COLO668 (cell line): ENCODE results near the gene PHC2.

Source experiments
- DNase-seq: peaks from one replicate; lab custom pipeline; 2025; ENCODE audit not compliant: unreplicated experiment; lab: John Stamatoyannopoulos, UW

Gene PHC2

DNA sequence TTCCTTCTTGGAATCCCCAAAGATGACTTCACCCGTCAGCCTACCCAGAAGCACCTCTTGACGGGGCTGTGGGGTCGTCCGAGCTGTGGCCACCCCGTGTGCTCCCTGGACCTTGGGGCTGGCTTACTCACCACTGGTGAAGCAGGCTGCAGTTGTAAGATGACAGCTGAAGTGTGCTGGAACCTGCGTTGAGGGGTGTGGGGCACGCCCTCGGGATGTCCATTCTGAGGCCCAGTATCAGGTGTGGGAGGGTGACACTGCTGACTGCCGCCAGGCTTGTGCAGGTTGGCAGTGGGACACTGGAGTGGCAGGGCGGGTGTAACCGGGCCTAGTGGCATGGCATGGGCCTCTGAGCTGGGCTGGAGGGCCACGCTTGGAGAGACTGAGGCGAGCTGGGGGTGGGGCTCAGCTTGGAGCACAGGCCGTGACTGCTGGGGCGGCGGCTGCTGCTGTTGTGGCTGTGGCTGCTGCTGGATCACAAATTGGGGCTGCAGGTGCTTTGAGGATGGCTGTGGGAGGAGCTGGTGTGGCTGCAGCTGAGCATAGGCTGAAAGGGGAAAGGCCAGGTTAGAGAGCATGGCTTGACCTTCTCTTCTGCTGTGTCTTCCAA, 76.1 kb downstream of the PHC2 start:
- no peak for DNase-seq

DNA sequence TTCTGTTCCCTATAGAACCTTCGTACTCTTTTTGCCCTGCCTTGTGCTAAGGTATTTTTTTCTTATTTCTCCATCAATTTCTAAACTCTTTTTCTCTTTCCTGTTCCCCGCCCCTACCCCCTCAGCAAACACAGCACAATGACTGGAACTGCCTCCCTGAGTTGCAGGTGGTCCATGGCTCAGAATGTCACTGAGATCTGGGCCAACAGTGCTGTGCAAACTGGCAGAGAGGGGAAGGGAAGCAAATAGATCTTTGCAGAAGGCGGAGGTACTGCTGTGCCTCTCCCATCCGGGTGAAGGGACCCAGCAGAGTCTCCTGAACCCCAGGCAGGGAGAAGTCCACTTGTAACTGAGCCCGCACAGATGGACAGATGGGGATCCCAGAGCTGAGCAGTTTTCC, 77.4 kb downstream of the PHC2 start:
- DNase-seq: no peak

GRCh38 chr1:33351281-33351660, 79.6 kb downstream of the PHC2 start:
- no peak for DNase-seq

DNA sequence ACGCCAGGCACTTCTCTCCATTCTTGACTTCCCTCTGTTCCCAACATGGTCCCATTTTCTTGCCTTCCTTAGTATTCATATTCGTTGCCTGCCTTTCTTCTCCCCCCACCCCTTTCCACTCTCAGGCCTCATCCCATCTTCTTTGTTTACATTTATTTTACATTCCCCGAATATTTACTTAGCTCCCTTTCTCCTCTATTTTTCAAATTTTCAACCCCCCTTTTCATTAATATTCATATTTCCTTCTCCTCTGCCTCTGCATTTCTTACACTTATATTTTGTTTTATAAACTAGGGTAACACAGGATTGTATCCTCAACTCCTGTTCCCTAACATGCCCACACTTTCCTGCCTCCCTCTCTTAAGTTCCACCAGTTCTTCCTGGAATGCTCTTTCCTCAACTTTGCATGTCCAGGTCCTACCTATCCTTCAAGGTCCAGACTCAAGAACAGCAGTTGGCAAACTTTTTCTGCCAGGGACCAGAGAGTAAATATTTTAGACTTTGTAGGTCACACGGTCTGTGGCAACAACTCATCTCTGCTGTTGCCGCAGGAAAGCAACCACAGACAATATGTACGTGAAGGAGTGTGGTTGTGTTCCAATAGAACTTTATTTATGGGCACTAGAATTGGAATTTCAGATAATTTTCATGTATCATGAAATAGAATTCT, 80.1 kb downstream of the PHC2 start:
- no peak for DNase-seq

DNA sequence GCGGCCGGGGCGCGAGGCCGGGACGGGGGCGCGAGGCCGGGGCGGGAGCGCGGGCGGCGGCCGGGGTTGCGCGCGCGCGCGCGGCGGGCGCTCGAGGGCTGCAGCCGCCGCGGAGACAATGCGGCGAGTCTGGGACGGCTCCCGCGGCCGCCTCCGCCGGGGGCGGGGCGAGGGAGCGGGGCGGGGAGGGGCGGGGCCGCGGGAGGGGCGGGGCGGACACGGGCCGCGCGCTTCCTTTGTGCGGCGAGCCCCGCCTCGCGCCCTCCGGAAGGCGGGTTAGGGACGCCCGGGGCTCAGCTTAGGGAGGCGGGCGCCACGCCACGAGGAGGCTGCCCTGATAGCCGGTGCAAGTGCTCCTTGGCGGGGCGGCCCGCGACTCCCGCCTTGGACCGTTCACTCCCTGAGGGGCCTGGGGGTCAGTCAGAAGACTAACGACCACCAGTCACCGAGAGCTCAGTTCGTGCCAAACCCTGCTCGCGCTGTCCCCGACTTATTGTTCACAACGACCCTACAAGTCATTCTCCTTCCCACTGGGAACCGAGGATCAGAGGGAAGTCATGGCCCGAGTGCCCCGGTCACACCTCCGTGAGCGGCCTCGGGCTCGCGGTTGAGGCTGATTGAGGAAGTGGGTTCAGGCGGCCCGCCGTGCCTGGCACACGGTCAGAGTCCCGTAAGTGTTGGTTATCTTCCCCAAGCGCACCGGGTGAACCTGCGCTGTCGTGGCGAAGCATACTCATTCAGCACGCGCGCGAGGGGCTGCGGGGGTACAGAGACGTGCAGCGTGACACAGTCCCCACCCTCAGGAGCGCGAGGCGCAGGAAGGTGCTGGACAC, 80.9 kb downstream of the PHC2 start:
- peak; percentile 99 for DNase-seq

GRCh38 chr1:33349081-33349759, 81.7 kb downstream of the PHC2 start:
- peak; percentile 83 for DNase-seq

GRCh38 chr1:33348676-33349080, 82.2 kb downstream of the PHC2 start:
- peak; percentile 40 for DNase-seq

- DNase-seq: no peak
Measured at GRCh38 chr1:33348194-33348593, 82.7 kb downstream of the PHC2 start.

DNA sequence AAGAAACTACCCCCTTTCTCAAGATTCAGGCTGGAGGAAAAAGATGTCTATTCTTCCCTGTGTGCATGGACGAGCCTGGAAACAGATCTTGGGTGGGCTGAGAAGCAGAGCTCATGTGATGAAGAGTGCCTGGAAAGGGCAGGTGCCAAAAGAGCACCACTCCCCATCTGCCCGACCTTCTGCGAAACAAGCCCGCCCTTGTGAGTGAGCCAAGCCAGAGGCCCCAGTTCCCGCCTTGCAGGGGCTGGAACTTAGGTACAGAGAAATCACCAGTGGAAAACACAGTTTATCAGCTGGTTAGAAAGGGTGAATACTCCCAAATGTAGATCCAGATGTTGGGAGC, 83.3 kb downstream of the PHC2 start:
- DNase-seq: peak; percentile 81

DNA sequence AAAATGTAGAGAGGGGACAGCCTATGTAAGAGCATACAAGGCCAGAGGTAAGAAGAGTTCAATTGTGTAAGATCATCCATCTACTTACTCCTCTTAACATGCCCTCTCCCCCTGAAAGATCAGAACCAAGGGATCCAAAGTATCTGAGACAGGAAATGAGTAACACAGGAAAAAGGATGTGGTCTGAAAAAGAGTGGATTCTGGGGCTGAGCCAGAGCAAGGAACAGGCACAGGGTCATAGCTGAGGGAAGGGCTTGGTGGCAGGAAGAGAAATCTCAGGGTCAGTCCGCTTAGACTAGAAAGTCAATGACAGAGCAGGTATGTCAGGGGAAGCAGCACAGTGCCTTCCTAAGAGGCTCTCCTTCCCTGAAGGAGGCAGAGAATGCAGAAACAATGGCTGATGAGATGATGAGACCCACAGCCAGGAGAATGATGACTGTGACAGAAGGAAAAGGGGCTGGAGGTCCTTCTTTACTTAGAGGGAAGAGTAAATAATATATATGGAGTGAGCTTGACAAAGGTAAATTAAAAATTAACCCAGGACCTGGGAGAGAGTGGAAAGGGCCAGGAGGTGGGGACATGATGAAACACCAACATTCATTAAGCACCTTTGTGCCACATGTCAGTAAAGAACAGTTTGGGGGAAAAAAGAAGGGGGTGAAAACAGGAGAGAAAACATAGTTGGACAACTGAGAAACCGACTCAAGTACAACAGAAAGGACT, 83.8 kb downstream of the PHC2 start:
- DNase-seq: peak; percentile 75

DNA sequence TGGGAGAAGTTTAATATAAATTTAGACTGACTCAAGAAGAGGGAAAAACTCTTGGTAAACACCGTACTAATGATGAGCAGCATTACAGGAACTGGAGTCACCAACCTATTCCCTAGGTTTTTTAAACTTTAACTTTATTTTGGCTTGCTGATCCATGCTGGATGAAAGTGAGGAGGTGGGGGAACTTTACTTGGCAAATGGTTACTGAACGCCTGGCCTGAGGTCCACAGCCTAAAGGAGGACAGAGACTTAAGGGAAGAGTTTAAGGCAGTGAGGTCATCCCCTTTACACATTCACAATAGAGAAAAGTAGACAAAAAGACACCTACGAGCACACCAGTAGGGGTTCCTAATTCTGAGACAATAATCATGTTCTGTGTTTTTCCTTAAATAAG, 84.4 kb downstream of the PHC2 start:
- no peak for DNase-seq

DNA sequence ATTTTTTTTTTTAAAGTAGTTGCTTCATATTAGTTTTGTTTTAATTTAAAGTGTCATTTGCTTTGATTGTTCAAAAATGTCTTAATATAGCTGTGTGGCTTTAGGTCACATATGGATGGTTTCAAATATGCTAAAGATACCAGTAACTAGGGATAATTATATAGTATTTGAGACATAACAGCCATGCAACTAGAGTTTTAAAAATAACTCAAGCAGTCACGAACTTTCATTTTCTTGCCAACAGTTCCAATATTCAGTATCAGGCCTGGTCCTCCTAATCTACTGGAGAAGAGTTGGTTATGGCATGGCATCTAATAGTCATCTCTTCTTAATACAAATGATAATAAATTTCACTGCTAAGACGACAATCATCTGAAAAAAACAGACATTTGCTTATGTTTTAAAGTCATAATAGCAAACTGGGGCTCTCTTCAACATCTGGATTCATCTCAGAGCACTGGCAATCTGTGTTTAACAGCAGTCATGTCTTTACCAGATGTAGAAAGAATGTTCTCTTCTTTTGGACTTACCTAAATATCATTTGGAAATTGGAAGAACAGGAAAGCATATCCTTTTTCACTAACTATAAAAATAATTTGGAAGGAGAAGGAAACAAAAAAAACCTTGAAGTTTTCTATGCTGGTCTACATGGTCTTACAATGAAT, 85.9 kb downstream of the PHC2 start:
- DNase-seq: no peak

GRCh38 chr1:33343539-33343938, 87.4 kb downstream of the PHC2 start:
- no peak for DNase-seq

GRCh38 chr1:33342041-33342723, 88.7 kb downstream of the PHC2 start:
- DNase-seq: peak; percentile 99

- DNase-seq: no peak
Measured at GRCh38 chr1:33341190-33341589, 89.7 kb downstream of the PHC2 start.

- no peak for DNase-seq
Measured at GRCh38 chr1:33339413-33339812, 91.5 kb downstream of the PHC2 start.

DNA sequence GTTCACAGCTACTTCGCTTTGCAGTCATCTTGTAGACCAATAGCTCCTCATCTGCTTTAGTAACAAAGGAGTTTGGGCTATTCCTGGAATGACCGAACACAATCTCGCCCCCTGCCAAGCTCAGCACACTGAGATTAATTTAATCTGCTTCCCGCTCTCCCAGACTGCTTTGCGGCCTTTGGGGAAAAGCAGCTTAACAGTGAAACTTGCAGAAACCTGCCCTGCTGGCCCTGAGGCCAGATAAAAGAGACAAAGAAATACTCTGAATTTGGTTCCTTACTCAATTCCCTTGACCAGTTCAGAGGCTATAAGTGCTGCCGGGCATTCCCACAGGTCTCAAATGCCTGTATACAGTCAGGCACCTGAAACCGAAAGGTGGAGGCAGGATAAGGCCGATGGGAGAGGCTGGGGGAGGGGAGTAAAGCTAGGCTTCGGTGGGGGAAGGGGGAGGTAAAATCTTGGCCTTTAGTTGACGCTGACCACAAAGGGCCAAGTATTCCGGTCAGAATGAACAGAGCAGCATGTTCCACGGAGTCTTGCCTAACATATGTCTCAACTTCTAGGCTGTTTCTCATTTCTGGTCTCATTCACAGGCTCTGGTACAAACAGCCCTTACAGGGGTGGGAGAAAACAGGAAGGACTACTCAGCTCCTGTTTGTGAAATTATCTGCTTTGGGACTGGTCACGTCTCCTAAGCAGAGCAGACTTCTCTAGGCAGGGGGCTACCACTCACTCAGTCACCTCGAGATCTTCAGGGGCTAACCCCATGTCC, 92.3 kb downstream of the PHC2 start:
- no peak for DNase-seq

DNA sequence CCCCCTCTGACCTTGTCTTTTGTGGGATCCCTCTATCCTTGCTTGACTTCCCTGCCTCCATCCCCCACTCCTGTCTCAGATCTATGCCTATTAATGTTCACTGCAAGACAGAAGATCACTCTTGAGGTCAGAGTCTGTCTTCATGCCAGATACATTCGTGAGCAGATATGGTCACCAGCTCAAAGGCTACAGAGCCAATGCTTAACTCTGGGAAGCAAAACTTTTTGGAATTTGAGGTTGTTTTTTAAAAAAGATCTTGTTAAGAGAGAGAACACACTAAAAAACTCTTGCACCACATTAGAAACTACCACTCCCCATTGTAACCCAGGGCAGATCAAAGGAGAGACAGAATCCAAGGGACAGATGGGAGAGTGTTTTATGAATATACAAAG, 92.9 kb downstream of the PHC2 start:
- no peak for DNase-seq

GRCh38 chr1:33337441-33337840, 93.5 kb downstream of the PHC2 start:
- DNase-seq: no peak
